HEK293 (cell line): ENCODE data around the gene PGC.

Experiments used
- BCL11A ChIP-seq: fragments of 450-650 bp; formaldehyde crosslinking; IDR thresholded peaks from 2 replicates; pipeline ENCODE4 v1.5.1; 2016; ENCODE audit warnings: low read depth, missing biosample characterization, missing genetic modification characterization
- BCL6B ChIP-seq: fragments of 450-650 bp; formaldehyde crosslinking; IDR thresholded peaks from 2 replicates; pipeline ENCODE4 v1.5.1; 2017; ENCODE audit warnings: missing biosample characterization, missing genetic modification characterization
- HOXA7 ChIP-seq: sonication (generic); formaldehyde crosslinking; IDR thresholded peaks from 2 replicates; pipeline ENCODE4 v1.8.1; 2022; ENCODE audit warnings: missing genetic modification reagents, borderline replicate concordance
- KLF16 ChIP-seq: fragments of 450-650 bp; formaldehyde crosslinking; IDR thresholded peaks from 2 replicates; pipeline ENCODE4 v1.5.1; 2017; ENCODE audit warnings: missing biosample characterization, missing genetic modification characterization
- MEIS1 ChIP-seq: sonication (generic); formaldehyde crosslinking; IDR thresholded peaks from 2 replicates; pipeline ENCODE4 v1.8.1; 2022; ENCODE audit warnings: missing genetic modification reagents, mild to moderate bottlenecking, borderline replicate concordance
- MYNN ChIP-seq: fragments of 450-650 bp; formaldehyde crosslinking; IDR thresholded peaks from 2 replicates; pipeline ENCODE4 v1.5.1; 2016; ENCODE audit warnings: missing biosample characterization, missing genetic modification characterization, borderline replicate concordance
- MZF1 ChIP-seq: fragments of 450-650 bp; formaldehyde crosslinking; IDR thresholded peaks from 2 replicates; pipeline ENCODE4 v1.5.1; 2017; ENCODE audit warnings: missing biosample characterization, missing genetic modification characterization, borderline replicate concordance
- OSR2 ChIP-seq: fragments of 450-650 bp; formaldehyde crosslinking; IDR thresholded peaks from 2 replicates; pipeline ENCODE4 v1.5.1; 2016; ENCODE audit warnings: missing biosample characterization, missing genetic modification characterization
- PRDM2 ChIP-seq: fragments of 450-650 bp; formaldehyde crosslinking; IDR thresholded peaks from 2 replicates; pipeline ENCODE4 v1.5.1; 2016; ENCODE audit warnings: missing biosample characterization, missing genetic modification characterization, borderline replicate concordance
- ZBTB44 ChIP-seq: fragments of 450-650 bp; IDR thresholded peaks from 2 replicates; pipeline ENCODE4 v1.5.1; 2018; ENCODE audit warnings: missing biosample characterization, mild to moderate bottlenecking, missing genetic modification characterization
- ZNF132 ChIP-seq: fragments of 450-650 bp; formaldehyde crosslinking; IDR thresholded peaks from 2 replicates; pipeline ENCODE4 v1.5.1; 2017; ENCODE audit warnings: missing biosample characterization, missing genetic modification characterization, borderline replicate concordance
- ZNF157 ChIP-seq: fragments of 450-650 bp; formaldehyde crosslinking; IDR thresholded peaks from 2 replicates; pipeline ENCODE4 v1.5.1; 2016; ENCODE audit warnings: missing biosample characterization, missing genetic modification characterization
- ZNF18 ChIP-seq: fragments of 450-650 bp; formaldehyde crosslinking; IDR thresholded peaks from 2 replicates; pipeline ENCODE4 v1.5.1; 2016; ENCODE audit warnings: missing biosample characterization, missing genetic modification characterization
- ZNF280D ChIP-seq: fragments of 450-650 bp; formaldehyde crosslinking; IDR thresholded peaks from 2 replicates; pipeline ENCODE4 v1.5.1; 2016; ENCODE audit warnings: missing biosample characterization, missing genetic modification characterization
- ZNF335 ChIP-seq: fragments of 450-650 bp; formaldehyde crosslinking; conservative IDR thresholded peaks from 2 replicates; pipeline ENCODE4 v1.5.1; 2016; ENCODE audit warnings: missing biosample characterization, missing genetic modification characterization
- ZNF341 ChIP-seq: fragments of 450-650 bp; formaldehyde crosslinking; IDR thresholded peaks from 2 replicates; pipeline ENCODE4; 2016; ENCODE audit warnings: low read depth, missing biosample characterization, missing genetic modification characterization
- ZNF37A ChIP-seq: fragments of 450-650 bp; IDR thresholded peaks from 2 replicates; pipeline ENCODE4 v1.5.1; 2018; ENCODE audit warnings: missing biosample characterization, missing genetic modification characterization
- ZNF558 ChIP-seq: fragments of 450-650 bp; formaldehyde crosslinking; IDR thresholded peaks from 2 replicates; pipeline ENCODE4 v1.5.1; 2016; ENCODE audit warnings: missing biosample characterization, missing genetic modification characterization
- ZNF580 ChIP-seq: fragments of 450-650 bp; formaldehyde crosslinking; IDR thresholded peaks from 2 replicates; pipeline ENCODE4 v1.5.1; 2016; ENCODE audit warnings: missing biosample characterization, missing genetic modification characterization
- ZNF621 ChIP-seq: fragments of 450-650 bp; formaldehyde crosslinking; IDR thresholded peaks from 2 replicates; pipeline ENCODE4 v1.5.1; 2017; ENCODE audit warnings: missing biosample characterization, missing genetic modification characterization
- ZNF692 ChIP-seq: fragments of 450-650 bp; formaldehyde crosslinking; IDR thresholded peaks from 2 replicates; pipeline ENCODE4 v1.5.1; 2016; ENCODE audit warnings: missing biosample characterization, missing genetic modification characterization
- ZSCAN23 ChIP-seq: fragments of 450-650 bp; formaldehyde crosslinking; IDR thresholded peaks from 2 replicates; pipeline ENCODE4 v1.5.1; 2016; ENCODE audit warnings: missing biosample characterization, missing genetic modification characterization
- ZSCAN30 ChIP-seq: fragments of 450-650 bp; IDR thresholded peaks from 2 replicates; pipeline ENCODE4 v1.5.1; 2018; ENCODE audit warnings: missing biosample characterization, mild to moderate bottlenecking, missing genetic modification characterization, moderate library complexity
- ZXDB ChIP-seq: fragments of 450-650 bp; formaldehyde crosslinking; IDR thresholded peaks from 2 replicates; pipeline ENCODE4 v1.5.1; 2016; ENCODE audit warnings: missing biosample characterization, missing genetic modification characterization

Gene PGC

GRCh38 chr6:41767112-41767833 is 20.1 kb upstream of the PGC start (continued):
- no peak for TF ChIP-seq ZNF280D
- TF ChIP-seq ZNF157 (tag by site-specific recombination): no peak
- no peak for TF ChIP-seq BCL6B
- no peak for TF ChIP-seq ZNF621 (tag by site-specific recombination)
- TF ChIP-seq ZSCAN30 (tag by site-specific recombination): peak; percentile 89
- no peak for TF ChIP-seq ZNF132 (tag by site-specific recombination)
- no peak for TF ChIP-seq MYNN (tag by site-specific recombination)
- no peak for TF ChIP-seq PRDM2 (tag by site-specific recombination)
- TF ChIP-seq ZNF37A: no peak
- TF ChIP-seq ZXDB (tag by site-specific recombination): peak; percentile 93
- TF ChIP-seq ZBTB44 (tag by site-specific recombination): no peak
- TF ChIP-seq ZNF18 (tag by site-specific recombination): peak; percentile 52; the same call in 1 of the 2 replicates
- TF ChIP-seq HOXA7 (CRISPR knock-in tag): no peak
- TF ChIP-seq ZNF692: peak; percentile 87
- TF ChIP-seq MZF1 (tag by site-specific recombination): no peak
- peak; percentile 83 for TF ChIP-seq ZNF341 (tag by site-specific recombination)
- TF ChIP-seq OSR2 (tag by site-specific recombination): peak; percentile 76; the same call in 1 of the 2 replicates
- peak; percentile 93 for TF ChIP-seq KLF16
- peak; percentile 78; the same call in 1 of the 2 replicates for TF ChIP-seq ZNF558 (tag by site-specific recombination)
- TF ChIP-seq ZNF335 (tag by site-specific recombination): peak; percentile 75
- TF ChIP-seq BCL11A: peak; percentile 92
- no peak for TF ChIP-seq MEIS1 (CRISPR knock-in tag)
- TF ChIP-seq ZSCAN23 (tag by site-specific recombination): peak; percentile 81; the same call in 1 of the 2 replicates
- TF ChIP-seq ZNF580: peak; percentile 84
